GM12801 (cell line): ENCODE data around the gene S1PR2.

Experiments used
- CTCF ChIP-seq: IDR thresholded peaks from one replicate; pipeline ENCODE4 v1.5.1; 2011; ENCODE audit warnings: control low read depth; ENCODE audit not compliant: insufficient read length; ENCODE audit errors: extremely low read depth

S1PR2 gene

GRCh38 chr19:10230861-10231611 lies at the start of gene S1PR2:
S1PR2 (minus strand) TSS chr19:10231331; CDS start chr19:10224905, 6,426 bp downstream.
- TF ChIP-seq CTCF, result no peak

- no peak for TF ChIP-seq CTCF
These were observed 48.8 kb upstream of the S1PR2 start for GRCh38 chr19:10279737-10280442.

GRCh38 chr19:10278935-10279334 lies 47.8 kb upstream of the S1PR2 start:
- no peak for TF ChIP-seq CTCF

GRCh38 chr19:10277795-10278589 lies 46.9 kb upstream of the S1PR2 start:
- TF ChIP-seq CTCF, result no peak

- no peak for TF ChIP-seq CTCF
These were observed 43.5 kb upstream of the S1PR2 start for GRCh38 chr19:10274589-10274988.

GRCh38 chr19:10271543-10272086 lies 40.5 kb upstream of the S1PR2 start:
- no peak for TF ChIP-seq CTCF
